ENCODE data around the gene ADD3. TPM values are rescaled to one million over a fixed set of nuclear protein-coding genes. Genes with fewer than 3 reads are reported as not detected.
"Not testable (repeated sequence)": the region's sequence is repeated elsewhere in the genome, so short reads cannot be mapped to it uniquely, and the experiment has no call there.

The ADD3 gene
- total and polyA plus RNA-seq, 8 donors: 62.0 to 362 (median 322) TPM

- H3K4me3 ChIP-seq: no peak overlapping the region
- DNase-seq: no peak
- ATAC-seq: no peak
- peaks cover 0 to 70% of the 10 kb centered on the region in 2 donors for H3K36me3 ChIP-seq
- intact Hi-C loops (cut with DNase I): no loop called here
- H3K9me3 ChIP-seq: no peaks in the 10 kb centered on the region
- peaks cover 0 to 10% of the 10 kb centered on the region in 2 donors for H3K4me1 ChIP-seq
- H3K27ac ChIP-seq: no peak overlapping the region
- TF ChIP-seq, protein P1, sequence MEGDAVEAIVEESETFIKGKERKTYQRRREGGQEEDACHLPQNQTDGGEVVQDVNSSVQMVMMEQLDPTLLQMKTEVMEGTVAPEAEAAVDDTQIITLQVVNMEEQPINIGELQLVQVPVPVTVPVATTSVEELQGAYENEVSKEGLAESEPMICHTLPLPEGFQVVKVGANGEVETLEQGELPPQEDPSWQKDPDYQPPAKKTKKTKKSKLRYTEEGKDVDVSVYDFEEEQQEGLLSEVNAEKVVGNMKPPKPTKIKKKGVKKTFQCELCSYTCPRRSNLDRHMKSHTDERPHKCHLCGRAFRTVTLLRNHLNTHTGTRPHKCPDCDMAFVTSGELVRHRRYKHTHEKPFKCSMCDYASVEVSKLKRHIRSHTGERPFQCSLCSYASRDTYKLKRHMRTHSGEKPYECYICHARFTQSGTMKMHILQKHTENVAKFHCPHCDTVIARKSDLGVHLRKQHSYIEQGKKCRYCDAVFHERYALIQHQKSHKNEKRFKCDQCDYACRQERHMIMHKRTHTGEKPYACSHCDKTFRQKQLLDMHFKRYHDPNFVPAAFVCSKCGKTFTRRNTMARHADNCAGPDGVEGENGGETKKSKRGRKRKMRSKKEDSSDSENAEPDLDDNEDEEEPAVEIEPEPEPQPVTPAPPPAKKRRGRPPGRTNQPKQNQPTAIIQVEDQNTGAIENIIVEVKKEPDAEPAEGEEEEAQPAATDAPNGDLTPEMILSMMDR (IDR thresholded peaks at IDR 0.05): no peak
- no peaks in the 10 kb centered on the region for H3K27me3 ChIP-seq
Measured at GRCh38 chr10:110123594-110123993, 115.8 kb downstream of the ADD3 start.

GRCh38 chr10:110129490-110129889, 121.7 kb downstream of the ADD3 start:
- TF ChIP-seq, protein P1 (IDR thresholded peaks at IDR 0.05): no peak
- H3K9me3 ChIP-seq: no peaks in the 10 kb centered on the region

GRCh38 chr10:110134917-110135316, 127.1 kb downstream of the ADD3 start:
- DNase-seq: no peak
- Histone ChIP-seq H3K36me3 (peaks cover 0 to 33% of the 10 kb centered on the region in 2 donors), H3K27me3 (no peaks in the 10 kb centered on the region), H3K4me1 (peaks cover 0 to 15% of the 10 kb centered on the region in 2 donors), H3K9me3 (no peaks in the 10 kb centered on the region), H3K27ac (no peak overlapping the region), H3K4me3 (no peak overlapping the region)
- intact Hi-C loops (cut with DNase I): loop anchor here in 1 of 2 donors (5.0 kb wide), 1 partner anchor 142 kb away; no protein-coding TSS in a partner anchor
- TF ChIP-seq, protein P1 (IDR thresholded peaks at IDR 0.05): no peak
- no peak for ATAC-seq

More at GRCh38 chr10:110129490-110129889, 121.7 kb downstream of the ADD3 start:
- DNase-seq: no peak
- intact Hi-C loops (cut with DNase I): no loop called here
- Histone ChIP-seq H3K36me3 (peaks cover 0 to 64% of the 10 kb centered on the region in 2 donors), H3K27ac (no peak overlapping the region), H3K4me1 (no peaks in the 10 kb centered on the region), H3K4me3 (no peak overlapping the region), H3K27me3 (no peaks in the 10 kb centered on the region)
- ATAC-seq: no peak

- H3K27me3 ChIP-seq, ATAC-seq, H3K4me3 ChIP-seq, H3K9me3 ChIP-seq, DNase-seq, H3K27ac ChIP-seq: not testable (repeated sequence)
- intact Hi-C loops (cut with DNase I): loop anchor here in 1 of 2 donors (5.0 kb wide), 1 partner anchor 141 kb away; no protein-coding TSS in a partner anchor
- Histone ChIP-seq H3K4me1 (peaks cover 0 to 21% of the 10 kb centered on the region in 2 donors), H3K36me3 (peaks cover 0 to 25% of the 10 kb centered on the region in 2 donors)
Measured at GRCh38 chr10:110135836-110136235, 128.1 kb downstream of the ADD3 start.

DNA sequence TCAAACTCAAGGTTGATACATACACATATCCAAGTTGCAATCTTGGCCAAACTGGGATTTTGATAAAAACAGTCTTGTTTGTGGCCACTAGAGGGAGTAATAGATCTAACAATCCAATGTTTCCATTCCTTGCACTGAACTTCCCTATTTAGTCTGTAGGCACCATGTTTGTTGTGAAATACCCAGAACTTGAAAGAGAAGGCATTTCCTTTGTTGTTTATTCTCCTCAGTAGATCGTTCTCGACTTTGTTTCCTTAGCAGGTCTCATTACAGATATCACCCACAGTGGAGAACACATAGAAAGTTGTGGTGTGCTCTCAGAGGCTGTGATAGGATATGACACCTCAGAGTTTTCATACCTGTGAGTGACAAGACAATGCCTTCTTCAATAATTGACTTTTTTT, 129.4 kb downstream of the ADD3 start:
- Histone ChIP-seq H3K36me3 (peaks cover 0 to 12% of the 10 kb centered on the region in 2 donors), H3K4me3 (no peak overlapping the region), H3K4me1 (peaks cover 5 to 34% of the 10 kb centered on the region in 2 donors), H3K9me3 (no peaks in the 10 kb centered on the region), H3K27ac (peak overlapping the region; percentile 63 to 82), H3K27me3 (no peaks in the 10 kb centered on the region)
- peak; percentile 93 for ATAC-seq
- peak in 2 of 4 donors; percentile 69 to 79 for DNase-seq
- intact Hi-C loops (cut with DNase I): loop anchor here in 1 of 2 donors (5.0 kb wide), 1 partner anchor 140 kb away; no protein-coding TSS in a partner anchor
- TF ChIP-seq, protein P1 (IDR thresholded peaks at IDR 0.05): peak; percentile 77 to 82

Data from left lung (tissue), 10 donors.